ENCODE data around the gene PTPRQ.
"Not testable (repeated sequence)": the region's sequence is repeated elsewhere in the genome, so short reads cannot be mapped to it uniquely, and the experiment has no call there.

Gene PTPRQ, protein sequence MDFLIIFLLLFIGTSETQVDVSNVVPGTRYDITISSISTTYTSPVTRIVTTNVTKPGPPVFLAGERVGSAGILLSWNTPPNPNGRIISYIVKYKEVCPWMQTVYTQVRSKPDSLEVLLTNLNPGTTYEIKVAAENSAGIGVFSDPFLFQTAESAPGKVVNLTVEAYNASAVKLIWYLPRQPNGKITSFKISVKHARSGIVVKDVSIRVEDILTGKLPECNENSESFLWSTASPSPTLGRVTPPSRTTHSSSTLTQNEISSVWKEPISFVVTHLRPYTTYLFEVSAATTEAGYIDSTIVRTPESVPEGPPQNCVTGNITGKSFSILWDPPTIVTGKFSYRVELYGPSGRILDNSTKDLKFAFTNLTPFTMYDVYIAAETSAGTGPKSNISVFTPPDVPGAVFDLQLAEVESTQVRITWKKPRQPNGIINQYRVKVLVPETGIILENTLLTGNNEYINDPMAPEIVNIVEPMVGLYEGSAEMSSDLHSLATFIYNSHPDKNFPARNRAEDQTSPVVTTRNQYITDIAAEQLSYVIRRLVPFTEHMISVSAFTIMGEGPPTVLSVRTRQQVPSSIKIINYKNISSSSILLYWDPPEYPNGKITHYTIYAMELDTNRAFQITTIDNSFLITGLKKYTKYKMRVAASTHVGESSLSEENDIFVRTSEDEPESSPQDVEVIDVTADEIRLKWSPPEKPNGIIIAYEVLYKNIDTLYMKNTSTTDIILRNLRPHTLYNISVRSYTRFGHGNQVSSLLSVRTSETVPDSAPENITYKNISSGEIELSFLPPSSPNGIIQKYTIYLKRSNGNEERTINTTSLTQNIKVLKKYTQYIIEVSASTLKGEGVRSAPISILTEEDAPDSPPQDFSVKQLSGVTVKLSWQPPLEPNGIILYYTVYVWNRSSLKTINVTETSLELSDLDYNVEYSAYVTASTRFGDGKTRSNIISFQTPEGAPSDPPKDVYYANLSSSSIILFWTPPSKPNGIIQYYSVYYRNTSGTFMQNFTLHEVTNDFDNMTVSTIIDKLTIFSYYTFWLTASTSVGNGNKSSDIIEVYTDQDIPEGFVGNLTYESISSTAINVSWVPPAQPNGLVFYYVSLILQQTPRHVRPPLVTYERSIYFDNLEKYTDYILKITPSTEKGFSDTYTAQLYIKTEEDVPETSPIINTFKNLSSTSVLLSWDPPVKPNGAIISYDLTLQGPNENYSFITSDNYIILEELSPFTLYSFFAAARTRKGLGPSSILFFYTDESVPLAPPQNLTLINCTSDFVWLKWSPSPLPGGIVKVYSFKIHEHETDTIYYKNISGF (N-terminal part only)

DNA sequence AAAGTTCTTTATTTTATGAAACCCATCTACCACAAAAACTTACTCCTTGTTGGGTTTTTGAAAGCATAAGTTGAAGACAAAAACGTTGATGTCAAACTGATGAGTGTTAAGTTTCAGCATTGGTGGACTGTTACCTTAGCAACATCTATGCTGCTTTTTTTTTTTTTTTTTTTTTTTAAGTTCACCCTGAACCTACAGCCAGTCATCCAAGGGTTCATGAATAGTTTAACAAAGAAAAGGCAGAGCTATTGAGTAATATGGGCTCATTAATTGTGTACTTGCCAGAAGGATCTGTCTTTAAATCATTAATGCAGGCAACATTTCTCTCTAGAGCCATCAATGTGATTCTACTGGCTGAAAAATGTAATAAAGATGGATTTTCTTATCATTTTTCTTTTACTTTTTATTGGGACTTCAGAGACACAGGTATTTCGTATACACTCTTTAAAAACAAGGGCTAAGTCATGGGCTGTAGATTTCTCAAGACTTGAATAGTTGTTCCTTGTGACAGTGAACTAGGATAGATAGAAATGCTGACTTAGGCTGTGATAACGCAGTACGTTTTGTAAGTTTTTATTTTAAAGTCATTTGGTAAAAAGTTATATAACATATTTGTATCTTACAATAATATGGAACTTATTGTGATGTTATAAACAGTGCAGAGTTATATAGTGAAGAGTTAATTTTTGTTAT is at the start of gene PTPRQ:
PTPRQ (plus strand) TSS at position 262 of the 693 bp plus-strand sequence; CDS start at position 373, 111 bp downstream.
- DNase-seq (ENCODE audit: low read depth in 2 of 2), result no peak

DNA sequence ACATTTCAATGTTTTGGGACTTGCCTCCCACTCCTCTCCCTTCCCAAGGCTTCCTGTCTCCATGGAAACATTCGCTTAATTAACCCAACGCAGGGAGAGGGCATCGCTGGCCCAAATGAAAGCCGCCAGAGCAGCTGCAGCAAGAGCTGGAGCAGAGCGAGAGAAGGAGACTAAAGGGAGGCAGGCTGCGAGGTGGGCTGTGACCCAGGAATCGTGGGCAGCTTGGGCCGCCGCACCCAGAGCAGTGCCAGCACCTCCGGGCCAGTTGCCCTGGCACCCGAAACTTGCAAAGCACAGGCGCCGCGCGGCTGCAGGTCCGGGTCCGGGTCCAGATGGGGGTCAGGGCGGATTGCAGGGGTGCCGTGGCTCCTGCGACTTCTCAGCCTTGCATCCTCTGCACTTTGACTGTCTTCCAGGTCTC is 43.5 kb upstream of the PTPRQ start:
- DNase-seq (ENCODE audit: low read depth in 2 of 2), result no peak

DNA sequence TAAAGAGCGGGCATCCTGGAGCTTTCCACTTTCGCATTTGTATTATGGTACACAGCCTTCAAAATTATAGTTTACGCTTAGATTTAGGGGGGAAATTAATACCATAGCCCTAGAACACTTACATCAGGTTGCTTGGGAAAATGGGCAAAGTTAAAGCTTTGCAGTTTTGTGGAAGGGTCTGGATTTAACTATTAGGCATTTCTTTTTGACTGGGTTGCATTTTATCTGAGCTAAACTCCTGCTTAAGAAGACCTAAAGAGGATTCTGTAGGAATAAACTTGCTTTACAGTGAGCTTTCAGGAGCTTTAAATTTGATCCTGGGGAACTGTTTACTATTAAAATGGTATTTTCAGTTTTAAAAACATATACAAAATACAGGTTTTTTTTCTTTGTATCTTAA is 42.8 kb upstream of the PTPRQ start:
- DNase-seq (ENCODE audit: low read depth in 2 of 2), result no peak

DNA sequence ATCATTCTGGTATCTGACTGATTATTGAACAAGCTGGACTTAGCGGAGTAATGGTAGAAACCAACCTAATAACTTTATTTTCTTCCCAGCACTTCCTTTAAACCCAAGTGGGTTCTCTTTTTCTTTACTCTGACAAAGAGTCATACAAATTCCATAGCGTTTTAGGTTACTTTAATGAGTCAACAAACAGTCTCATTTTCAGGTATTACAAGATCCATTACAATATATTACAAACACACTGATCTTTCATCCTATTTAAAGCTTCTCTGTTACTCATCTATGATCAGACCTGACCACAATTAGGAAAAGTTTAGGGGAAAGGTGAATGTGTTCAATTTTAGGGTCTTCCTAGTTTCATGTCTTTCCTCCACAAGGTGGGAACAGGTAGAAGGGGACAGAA is 39.4 kb upstream of the PTPRQ start:
- no peak for DNase-seq (ENCODE audit: low read depth in 2 of 2)

DNA sequence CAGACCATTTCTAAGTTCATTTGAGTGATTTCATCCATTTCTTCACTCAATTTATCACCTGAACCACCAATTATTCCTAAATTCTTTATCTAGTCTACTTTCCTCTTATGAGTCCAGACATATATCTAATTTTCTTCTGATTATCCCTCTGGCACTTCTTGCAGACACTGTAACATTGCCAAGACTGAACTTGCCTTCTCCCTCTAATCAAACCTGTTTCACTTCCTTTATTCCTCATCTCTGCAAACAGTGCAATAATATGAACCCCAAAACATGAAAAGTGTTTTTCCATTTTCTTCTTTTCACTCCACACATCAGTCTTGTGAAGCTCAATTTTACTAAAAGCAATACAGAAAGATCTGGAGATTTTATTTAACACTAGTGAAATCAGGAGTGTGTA is 37.8 kb upstream of the PTPRQ start:
- no peak for DNase-seq (ENCODE audit: low read depth in 2 of 2)

DNA sequence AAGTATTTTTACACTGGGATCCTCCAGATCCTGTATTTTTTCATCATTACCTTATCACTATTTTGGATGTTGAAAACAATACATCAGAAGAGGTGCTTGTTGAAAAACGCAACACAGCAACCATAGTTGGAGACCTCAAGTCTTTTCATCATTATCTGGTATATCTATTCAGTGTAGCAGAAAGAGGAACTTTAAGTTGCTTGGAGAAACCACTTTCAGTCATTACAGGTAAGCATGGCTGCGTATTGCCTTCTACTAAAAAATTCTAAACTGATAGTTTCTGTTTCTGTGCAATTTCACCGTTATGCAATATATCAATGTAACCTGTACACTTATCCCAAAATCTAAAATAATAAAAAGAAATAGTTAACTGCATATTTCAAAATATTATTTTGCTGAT is 32.2 kb upstream of the PTPRQ start:
- DNase-seq (ENCODE audit: low read depth in 2 of 2), result no peak

DNA sequence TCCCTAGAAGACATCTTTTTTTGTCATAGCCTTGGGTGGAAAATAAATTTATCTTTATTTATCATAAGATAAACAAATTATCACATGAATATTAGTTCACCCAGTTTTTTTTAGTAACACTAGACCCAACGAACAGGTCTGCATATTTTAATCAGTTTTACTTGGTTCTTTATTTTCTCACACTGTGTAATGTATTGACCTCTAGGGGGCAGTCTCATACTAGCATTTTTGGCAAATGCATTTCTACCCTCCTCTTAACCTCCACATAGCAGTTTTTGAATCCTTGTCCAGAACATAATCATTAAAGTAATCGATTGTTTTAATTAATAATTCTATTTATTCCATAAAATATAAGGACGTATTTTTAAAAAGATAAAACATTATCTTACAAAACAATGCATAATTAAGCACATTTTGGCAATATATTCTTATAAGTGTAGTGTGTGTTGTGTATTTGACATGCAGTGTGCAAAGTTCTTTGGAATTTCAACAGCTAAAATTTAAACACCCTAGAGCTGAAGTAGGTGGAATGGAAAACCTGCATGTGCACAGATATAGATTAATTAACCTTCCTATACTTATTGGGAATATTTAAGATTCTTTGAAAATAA is 31.6 kb upstream of the PTPRQ start:
- DNase-seq (ENCODE audit: low read depth in 2 of 2), result no peak

DNA sequence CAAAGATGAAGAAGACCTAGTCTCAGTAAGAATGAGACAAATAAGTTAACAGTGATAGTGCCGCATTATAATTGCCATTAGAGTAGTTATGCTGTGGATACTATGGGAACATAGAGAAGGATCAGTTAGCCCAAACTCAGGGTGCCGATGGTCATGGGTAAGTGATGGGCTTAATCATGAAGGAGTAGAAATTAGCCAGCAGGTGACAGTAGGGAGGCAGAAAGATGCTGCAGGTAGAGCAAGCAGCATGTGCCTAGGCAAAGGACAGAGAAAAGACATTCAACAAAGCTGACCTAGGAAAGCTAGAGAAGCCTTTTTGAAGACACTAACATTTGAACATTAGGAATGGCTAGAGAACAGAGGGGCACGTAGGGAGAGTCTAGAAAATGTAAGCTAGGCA is 30.6 kb upstream of the PTPRQ start:
- no peak for DNase-seq (ENCODE audit: low read depth in 2 of 2)

DNA sequence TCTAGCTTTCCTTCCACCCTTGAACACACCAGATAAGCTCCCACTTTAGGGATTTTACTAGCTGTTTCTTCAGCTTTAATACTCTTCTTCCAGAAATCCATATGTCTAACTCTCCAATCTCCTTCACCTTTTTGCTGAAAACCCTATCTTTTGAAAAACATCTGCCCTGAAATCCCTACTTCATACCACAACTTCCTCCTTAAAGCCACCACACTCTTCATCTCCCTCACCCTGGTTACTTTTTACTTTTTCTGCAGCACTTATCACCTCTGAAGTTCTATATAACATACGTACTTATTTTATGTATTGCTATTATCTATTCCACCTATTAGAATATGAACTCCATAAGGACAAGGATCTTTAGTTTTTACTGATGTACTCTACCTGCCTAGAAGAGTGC is 28.6 kb upstream of the PTPRQ start:
- DNase-seq (ENCODE audit: low read depth in 2 of 2), result no peak

DNA sequence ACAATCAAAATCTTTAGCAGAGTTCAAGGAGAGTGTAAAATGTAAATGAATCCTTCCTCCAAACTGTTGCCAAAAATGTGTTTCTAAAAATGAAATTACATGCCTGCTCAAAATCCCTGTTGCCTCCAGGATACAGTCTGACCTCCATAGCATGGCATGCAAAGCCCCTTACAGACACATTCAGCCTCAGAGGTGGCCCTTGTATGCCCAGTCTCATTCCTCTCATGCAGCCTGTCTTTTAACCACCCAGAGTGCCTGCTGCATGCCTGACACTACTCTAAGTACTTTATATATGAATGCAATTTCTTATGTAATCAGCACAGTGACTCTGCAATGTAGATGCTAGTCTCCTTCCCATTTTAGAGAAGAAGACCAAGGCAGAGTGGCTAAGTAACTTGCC is 24.4 kb upstream of the PTPRQ start:
- DNase-seq (ENCODE audit: low read depth in 2 of 2), result no peak

DNA sequence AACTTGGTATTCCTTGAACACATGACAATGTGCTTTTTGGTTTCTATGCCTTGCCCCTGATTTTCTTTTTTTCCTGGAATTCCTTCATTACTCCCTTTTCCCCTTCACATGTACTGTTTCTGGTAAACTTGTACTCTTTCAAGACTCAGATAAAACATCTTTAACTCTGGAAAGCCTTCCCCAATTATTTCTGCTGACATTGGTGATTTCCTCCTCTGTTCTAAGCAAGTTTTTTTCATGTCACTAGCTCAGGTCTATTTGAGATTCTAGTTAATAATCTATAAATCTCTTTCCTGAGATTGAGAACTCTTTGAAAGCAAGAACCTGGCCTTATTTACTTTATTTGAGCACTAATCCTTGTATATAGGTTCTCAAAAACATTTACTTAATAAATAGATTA is 24.0 kb upstream of the PTPRQ start:
- no peak for DNase-seq (ENCODE audit: low read depth in 2 of 2)

DNA sequence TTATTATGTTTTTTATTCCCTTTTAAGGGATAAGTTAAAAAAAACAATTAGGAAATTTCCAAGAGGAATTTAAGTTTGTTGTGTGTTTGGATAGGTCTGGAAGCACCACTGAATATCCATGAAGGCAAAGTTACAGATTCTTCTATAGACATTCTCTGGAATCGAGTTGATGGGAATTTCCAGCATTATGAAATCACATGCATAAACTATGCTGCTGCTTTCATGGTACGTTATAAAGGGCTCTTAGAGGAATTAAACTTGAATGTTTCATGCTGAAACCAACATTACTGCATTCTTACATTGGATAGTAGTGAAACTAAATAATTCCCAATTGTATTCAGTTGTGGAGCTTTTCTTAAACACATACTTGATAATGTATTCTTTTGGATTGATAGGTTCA is 21.5 kb upstream of the PTPRQ start:
- no peak for DNase-seq (ENCODE audit: low read depth in 2 of 2)

DNA sequence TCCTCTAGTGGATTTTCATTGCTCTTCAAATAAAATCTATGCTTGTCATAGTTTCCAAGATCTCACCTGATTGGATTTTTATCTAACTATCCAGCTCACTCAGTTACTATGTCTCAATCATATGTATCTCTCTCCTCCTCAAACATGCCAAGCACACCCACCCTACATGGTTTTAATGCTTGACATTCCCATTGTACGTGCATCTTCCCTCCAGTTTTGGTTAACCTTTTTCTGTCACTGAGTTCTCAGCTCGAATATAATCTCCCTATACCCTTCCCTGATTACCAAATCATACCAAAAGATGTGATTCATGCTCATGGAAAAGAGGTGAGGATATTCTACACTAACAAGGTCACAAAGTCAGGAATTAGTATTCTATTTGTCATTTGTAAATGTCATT is 12.0 kb upstream of the PTPRQ start:
- no peak for DNase-seq (ENCODE audit: low read depth in 2 of 2)

DNA sequence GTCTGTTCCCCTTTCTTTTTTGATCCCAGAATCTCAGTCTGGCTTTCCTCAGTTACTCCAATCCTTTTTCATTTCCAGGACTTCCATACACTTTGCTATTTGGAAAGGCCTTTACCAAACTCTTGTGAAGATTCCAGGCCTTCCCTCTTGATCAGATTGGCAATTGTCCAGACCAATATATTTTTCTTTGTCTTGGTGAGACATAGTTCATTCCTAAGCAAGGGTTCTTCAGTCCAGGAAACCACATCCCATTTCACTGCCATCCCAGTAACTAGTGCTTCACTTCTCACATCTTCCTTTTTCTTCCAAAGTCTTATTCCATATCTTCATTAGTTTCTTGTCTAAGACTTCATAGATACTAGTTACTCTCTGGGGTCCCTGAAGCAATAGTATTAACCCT is 2.1 kb upstream of the PTPRQ start:
- DNase-seq (ENCODE audit: low read depth in 2 of 2), result no peak

DNA sequence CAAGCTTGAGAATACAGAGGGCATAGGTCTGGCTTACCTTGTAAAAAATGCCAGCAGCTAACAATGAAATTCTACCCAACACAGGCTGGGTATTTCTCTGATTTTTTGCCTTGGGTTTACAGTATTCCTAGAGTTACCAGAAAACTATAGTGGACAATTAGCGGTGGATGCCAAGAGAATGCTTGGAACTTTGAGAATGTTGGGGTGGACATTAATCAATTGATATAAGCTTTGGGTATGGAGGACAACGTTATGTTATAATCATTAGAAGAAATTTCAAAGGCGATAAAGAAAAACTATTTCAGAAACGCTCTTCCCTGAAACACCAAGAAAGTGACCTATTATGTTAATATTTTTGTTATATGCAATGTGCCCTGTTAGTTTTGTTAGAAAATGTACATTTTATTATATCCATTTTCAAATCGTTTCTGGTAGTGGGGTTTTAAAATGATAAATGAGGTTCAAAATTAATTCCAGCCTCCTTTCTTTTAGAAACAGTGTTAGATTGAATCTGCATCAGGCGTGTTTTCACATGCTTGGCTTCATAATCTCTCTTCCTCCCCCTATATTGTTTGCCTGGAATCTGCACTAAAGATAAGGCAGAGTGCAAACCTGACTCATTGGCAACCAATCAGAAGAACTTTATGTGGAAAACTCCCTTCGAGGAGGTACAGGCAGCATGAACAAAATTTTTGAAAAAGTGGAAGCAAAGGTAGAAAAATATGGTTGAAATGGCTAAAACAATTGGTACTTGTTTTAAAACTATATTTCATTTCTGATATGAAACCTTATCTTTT is 1.4 kb upstream of the PTPRQ start:
- DNase-seq (ENCODE audit: low read depth in 2 of 2), result no peak

DNA sequence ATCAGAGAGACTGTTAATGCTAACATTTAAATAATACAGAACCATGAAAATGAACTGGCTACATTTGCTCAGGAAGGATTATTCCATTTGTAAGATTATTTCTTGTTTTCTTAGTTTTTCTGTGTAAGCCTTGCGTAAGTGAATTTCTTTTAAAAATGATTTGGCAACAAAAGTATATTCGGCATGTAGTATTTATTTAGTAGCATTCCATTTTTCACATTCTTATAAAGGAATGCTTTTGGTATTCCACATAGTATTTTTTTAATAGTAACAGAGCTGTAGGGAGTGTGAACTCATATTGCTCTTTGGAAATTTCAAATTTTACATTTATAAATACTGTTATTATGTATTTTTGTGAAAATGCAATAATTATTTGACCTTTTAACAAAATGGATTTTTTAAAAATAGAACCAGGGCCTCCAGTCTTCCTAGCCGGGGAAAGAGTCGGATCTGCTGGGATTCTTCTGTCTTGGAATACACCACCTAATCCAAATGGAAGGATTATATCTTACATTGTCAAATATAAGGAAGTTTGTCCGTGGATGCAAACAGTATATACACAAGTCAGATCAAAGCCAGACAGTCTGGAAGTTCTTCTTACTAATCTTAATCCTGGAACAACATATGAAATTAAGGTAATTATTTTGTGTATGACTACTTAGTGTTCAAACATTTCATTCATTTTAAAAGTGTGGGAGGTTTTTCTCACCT is 1.2 kb downstream of the PTPRQ start:
- DNase-seq (ENCODE audit: low read depth in 2 of 2), result no peak

DNA sequence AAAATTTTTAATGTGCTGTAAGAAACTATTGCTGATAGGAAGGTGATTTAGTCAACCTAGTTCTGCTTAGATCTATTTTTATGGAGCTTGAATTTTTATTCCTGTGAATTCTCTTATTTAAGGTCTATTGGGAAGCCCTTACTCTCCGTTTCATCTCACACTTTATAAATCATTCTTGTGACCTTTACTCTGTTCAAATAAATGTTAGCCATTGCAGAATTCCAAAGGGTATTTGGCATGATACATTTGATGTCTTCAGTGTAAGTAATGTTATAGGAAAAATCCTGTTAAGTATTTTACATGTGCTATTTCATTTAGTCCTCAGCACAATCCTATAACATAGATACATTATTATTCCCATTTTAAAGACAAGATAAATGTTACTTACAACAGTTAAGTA is 12.5 kb downstream of the PTPRQ start:
- no peak for DNase-seq (ENCODE audit: low read depth in 2 of 2)

DNA sequence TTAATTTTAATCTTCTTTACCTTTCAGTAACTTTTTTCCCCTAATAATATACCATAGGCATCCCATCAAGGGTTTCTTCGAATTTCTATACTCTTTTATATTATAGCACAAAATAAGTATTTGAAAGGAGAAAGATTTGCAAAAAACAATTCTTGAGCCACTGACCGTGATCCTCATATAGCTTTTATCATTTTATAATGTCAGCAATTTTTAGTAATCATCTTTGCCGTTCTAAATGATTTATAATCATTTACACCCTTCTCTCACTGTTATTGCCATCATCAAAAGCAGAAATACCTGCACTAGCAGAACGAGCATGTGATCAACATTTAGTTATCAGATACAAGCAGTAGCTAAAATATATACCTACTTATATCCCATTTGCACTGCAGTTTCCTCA is 16.9 kb downstream of the PTPRQ start:
- no peak for DNase-seq (ENCODE audit: low read depth in 2 of 2)

DNA sequence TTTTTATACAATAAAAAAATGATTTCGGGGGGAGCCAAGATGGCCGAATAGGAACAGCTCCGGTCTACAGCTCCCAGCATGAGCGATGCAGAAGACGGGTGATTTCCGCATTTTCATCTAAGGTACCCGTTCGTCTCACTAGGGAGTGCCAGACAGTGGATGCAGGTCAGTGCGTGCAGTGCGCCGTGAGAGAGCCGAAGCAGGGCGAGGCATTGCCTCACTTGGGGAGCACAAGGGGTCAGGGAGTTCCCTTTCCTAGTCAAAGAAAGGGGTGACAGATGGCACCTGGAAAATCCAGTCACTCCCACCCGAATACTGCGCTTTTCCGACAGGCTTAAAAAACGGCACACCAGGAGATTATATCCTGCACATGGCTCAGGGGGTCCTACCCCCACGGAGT is 17.8 kb downstream of the PTPRQ start:
- not testable (repeated sequence) for DNase-seq (ENCODE audit: low read depth in 2 of 2)

DNA sequence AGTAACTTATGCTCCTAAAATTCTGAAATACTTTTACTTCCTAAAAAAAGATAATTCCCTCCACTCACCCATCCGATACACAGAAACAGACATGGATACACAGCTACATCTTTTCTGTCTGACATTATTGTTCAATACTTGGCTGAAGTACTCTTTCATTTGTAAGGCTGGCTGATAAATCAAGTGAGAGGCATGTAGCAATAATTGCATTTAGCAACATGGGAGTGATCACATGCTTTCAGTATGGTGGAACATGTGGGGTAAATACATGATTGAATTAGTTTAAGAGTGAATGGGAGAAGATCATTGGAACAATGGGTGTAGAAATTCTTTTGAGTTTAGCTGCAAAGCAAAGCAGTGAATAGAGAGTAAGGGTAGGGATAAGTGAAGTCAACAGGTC is 25.6 kb downstream of the PTPRQ start:
- no peak for DNase-seq (ENCODE audit: low read depth in 2 of 2)

All from activated CD4-positive, alpha-beta T cell treated with anti-CD3 and anti-CD28 coated beads for 24 hours (primary cell).